Hematopoietic multipotent progenitor cell treated with erythropoietin and hydrocortisone succinate and interleukin-3 and kit ligand, for 15 days (in vitro differentiated cells): ENCODE data around the gene PHACTR1.
A peak's percentile ranks its signal among the peaks of the same experiment; 100 is the strongest.
"Not testable (repeated sequence)": the region's sequence is repeated elsewhere in the genome, so short reads cannot be mapped to it uniquely, and the experiment has no call there.

ENCODE experiments used
- DNase-seq: peaks from one replicate; pipeline ENCODE4 v3.0.0-alpha.2; 2015; ENCODE audit warnings: low spot score

The PHACTR1 gene

DNA sequence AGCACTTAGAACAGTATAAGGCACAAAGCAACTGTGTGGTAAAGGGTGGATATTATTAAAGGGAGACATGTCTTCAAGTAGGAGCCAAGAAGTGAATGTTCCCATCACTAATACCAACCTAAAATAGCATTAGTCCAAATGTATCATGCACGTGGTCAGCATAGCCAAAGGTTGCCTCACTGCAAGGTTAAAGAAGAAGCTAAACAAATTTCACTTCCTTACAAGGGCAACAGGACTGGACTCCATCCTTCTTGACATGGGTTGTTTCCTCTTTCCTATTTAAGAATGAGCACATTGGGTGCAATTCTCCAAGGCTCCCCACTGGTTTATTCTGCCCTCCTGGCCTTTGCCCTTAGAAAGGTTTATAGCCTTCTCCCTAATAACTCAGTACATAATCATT, 186.7 kb downstream of the PHACTR1 start:
- no peak for DNase-seq

DNA sequence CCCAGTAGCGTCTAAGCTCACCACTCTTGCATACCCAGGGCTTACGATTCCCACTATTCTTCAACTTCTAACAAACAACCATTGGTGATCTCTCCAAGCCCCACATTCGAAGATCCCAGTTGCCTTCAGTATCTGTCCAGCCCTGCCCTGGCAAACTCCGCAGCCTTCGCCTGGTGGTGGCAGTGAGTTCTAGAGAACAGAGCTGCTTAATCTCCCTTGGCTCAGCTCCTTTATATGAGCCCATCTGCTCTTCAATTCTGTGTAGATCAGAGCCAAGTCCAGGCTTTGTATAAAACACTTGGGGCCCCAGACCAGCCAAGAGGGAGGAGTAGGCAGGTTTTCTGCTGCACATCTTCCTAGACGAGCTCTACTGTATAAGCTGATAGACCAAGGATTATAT, 193.3 kb downstream of the PHACTR1 start:
- no peak for DNase-seq

DNA sequence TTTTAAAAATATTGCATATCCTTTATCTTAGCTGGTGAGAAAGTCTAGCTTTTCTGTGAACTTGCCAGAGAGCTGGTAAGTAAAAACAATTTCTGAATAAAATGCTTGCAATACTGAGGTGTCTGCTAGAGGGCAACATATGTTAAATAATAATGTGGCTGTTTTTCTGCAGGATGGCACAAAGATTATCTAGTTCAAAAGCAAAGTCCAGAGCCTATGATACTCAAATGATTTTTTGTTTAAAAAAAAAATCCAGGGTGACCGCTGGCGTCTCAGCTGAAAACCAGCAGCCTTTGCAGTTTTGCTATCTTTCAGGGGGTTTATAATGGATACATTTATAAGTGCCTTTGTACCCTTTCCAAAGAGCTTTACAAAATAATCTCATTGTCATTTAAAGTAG, 194.9 kb downstream of the PHACTR1 start:
- peak; percentile 19 for DNase-seq

DNA sequence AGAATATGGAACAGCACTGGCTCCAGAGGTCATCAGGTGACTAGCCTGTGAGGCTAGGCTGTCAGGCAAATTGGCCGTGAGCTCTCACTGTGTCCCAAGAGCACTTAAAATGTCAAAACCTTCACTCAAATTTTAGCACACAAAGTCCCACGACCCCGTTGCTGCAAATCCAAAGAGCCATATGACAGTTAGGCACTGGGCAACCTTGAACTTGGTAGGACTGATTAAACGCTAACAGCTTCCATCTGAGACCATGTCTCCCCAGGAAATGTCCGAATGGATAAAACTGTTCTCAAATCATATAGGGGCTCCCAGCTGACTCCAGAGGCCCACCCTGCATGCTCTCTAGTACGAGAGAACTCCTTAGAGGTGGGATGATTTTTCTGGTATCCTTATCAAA, 196.6 kb downstream of the PHACTR1 start:
- DNase-seq = no peak

DNA sequence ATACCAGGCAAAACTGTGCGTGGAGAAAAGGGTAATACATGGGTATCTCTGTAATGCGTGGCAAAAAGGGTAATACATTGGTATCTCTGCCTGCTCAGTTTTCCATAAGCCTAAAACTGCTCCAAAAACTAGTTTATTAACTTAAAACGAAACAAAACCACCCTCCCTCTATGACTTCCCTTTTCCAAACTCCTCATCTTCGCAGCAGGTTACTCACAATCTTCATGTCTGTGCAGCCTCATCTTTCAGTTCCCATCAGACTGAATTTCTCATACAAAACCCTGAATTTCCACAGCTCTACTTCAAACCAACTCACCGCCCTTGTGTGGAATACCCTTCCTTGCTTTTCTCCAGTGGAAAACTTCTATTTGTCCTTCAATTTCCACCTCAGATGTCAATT, 199.4 kb downstream of the PHACTR1 start:
- DNase-seq = no peak

DNA sequence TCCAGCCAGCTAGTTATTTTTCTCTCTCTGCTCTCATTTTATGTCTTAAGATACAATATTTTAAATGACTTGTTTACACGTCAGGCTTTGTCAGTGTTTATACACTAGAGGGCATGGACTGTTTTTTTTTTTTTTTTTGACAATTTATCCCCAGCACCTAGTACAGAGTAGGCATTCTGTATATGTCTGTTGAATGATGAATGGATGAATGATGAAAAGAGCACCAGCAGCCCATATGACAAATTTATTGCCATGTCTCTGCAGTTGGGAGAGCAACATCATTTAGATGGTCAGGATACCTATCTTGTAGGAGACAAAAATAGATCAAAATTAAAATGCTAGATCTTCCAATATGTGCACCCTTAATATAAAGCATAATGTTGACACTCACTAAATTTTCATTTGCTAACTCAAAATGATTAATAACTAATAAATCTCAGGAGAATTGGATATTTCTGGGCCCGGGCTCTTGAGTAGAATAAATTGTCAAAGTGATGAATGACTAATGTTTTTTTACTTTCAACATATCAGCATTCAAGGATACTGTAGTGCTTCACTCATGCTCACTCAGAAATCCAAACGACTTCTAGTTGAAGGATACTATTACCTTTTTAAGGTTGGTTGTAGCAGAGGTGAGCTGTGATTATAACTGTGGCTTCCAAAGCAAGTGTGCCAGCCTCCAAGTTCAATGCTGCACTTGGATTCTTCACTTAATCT, 200.0 kb downstream of the PHACTR1 start:
- no peak for DNase-seq

DNA sequence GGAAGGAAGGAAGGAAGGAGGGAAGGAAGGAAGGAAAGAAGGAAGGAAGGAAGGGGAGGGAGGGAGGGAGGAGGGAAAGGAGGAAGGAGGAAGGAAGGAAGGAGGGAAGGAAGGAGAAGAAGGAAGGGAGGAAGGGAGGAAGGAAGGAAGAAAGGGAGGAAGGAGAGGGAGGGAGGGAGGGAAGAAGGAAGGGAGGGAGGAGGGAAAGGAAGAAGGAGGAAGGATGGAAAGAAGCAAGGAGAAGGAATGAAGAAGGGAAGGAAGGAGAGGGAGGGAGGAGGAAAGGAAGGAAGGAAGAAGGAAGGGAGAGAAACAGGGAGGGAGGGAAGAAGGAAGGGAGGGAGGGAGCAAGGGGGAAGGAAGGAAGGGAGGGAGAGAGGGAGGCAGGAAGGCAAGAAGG, 204.9 kb downstream of the PHACTR1 start:
- DNase-seq = no peak

DNA sequence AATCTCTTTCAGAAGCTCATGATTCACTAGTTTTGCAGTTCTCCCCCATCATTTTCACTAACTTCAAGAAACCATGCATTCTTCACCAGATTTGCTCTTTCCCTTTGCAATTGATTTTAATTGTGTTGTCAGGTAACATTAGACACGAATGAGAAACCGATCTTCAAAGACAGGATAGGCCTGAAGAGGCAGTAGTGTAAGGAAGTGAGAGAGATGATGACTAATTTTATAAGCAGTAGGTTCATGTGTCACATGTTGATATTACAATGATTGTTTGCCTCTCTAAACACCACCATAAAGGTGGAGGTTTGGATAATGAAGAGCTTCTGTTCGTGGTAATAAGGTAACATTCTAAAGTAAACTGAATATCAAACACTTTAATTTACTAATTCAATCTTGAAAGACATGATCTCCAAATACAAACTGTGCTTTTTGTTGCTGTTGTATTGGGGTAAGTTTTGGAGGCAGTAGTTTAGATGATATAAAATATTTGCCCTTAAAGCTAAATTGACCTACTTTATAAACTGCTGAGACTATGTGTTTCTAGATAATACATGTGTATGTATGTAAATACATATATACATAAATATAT, 207.2 kb downstream of the PHACTR1 start:
- no peak for DNase-seq

DNA sequence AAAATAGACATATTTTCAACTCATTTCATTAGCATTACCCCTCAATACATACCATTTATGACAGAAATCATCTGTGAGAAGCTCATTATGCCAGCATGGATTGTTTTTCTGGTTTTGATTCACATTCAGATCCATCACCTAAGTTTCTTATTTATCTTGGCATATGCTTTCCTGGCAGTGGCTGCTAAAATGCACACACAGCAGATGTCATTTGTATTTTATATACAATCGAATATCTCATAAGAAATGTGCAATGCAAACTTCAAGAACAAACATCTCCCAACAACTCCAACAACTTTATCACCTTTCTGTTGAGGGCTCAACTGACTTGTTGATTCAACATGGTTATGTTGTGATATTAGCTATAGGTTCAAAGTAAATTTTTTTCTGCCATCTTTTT, 208.3 kb downstream of the PHACTR1 start:
- no peak for DNase-seq

DNA sequence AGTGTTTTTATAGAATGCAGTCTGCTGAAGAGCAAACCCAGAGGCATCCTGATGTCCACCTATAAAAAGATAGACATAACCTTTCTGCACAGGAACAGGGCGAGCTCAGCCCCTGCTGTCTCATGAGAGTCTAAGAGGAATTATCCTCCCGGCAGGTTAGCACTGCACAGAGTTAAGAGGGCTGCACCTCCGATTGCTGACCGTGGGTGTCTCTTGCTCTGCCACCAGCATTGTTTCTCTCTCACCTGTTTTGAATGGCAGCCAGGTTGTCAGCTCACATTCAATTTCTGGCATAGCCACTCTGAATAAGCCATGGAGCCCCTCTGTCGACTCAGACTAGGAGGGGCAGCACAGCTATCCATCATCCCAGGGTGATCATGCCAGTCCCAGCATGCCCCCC, 211.2 kb downstream of the PHACTR1 start:
- no peak for DNase-seq

DNA sequence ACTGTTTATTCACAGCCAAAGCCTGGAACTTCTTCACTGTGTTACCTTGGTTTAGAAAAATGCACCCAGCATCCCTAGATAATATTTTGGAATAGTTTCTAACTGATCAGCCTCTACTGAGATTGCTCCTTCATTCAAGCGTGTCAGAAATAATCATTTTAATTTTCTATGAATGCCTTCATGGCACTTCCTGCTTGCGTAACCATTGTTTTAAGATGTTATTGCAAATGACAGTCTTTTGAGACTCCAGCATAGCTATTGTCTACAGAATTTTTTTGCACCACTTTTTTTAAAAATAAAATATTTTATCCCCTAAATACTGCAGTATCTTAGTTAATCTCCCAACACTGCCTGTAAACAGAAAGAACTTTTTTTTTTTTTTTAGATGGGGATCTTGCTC, 213.1 kb downstream of the PHACTR1 start:
- DNase-seq = no peak

DNA sequence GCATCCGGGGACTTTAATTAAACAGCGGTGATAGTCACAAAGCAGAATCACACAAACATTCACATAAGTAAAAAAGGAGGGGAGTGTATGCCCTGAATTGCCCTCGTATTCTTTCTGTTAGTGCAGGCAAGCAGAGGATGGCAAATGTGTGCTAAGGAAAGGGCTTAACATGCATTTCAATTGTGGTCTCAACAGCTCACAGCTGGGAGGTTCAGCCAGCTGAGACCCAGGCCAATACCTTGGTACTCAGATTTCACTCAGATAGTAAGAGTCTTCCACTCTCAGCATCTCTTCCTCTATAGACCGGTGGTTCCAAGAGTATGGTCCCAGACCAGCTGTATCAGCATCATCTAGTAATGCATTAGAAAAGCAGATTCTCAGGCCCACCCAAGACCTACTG, 215.1 kb downstream of the PHACTR1 start:
- DNase-seq = no peak

DNA sequence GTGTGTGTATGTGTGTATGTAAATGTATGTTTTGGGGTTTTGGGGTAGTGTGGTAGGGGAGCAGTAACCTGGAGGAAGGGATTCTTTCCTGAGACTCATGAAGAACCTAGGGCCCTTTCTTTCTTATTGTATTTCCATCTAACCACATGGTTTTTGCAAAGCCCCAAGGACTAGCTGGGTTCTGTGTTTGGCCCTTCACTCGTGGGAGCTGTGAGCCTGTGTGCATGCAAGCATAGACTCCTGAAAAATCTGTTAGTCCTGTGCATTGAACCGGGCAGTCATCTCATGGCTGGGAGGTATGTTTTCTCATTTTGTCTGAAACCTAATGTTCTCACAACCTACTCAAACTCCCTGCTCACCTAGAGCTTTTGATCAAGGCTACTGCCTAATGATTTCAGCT, 219.1 kb downstream of the PHACTR1 start:
- DNase-seq = no peak

DNA sequence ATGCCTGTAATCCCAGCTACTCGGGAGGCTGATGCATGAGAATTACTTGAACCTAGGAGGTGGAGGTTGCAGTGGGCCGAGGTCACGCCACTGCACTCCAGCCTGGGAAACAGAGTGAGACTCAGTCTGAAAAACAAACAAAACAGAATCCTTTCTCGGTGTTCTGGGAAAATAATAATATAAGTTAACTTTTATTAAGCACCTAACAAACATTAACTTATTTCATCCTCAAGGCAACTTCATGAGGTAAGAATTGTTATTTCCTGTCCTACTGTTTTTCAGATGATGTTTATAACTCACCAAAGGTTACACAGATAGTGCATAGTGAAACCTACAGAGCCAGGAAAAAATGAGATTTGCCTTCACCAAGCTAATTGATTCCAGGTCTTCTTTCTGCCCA, 221.4 kb downstream of the PHACTR1 start:
- no peak for DNase-seq

DNA sequence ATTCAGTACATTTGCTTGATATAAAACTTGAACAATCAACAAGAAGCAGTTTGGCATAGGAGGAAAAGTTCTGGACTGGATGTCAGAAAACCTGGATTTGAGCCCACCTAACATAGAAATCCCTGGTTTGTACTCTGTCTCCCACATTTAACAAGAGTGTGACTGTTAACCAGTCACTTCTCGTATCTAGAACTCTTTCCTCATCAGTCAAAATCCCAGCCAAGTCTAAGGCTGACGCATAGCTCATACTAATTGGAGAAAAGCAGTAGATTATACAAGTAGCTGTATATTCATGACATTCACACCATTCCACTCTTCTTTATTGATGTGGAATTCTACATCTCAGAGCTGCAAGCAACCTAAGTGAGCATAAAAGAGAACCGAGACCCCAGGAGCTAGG, 222.7 kb downstream of the PHACTR1 start:
- DNase-seq = no peak

DNA sequence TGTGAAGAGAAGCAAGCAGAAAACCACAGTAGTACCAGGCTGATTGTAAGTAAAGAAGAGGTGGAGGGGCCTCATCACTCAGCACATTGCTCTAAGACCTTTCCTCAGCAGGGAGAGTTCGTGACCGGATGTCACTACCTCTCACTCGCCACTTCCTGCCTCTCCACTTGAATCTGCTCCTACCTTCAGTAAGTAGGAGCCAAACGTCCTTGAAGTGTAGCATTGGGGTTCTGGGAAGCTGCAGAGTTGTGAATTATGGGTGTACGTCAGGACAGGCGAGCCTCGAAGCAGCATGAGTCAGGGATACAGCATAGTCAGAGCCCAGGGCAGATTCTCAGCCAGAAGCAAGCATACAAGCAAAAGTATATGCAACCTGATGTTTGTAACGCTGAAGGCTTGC, 224.9 kb downstream of the PHACTR1 start:
- DNase-seq = no peak

DNA sequence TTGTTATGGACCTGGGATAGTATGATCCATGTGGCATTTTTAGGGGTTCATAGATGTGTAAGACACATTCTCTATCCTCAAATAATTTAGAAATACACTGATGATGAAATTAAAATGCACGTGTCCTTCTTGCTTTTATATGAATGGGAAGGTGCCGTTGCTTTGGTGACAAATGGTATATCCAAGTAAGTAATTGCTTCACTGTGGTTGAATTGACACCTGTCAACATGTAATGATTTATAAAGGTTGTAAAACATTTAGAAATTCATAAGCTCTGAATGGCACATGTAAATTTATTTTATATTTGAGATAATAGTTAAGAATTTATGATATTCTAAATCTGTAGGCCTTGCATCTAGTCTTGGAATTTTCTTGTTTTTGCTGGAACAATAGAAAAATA, 227.0 kb downstream of the PHACTR1 start:
- DNase-seq = no peak

DNA sequence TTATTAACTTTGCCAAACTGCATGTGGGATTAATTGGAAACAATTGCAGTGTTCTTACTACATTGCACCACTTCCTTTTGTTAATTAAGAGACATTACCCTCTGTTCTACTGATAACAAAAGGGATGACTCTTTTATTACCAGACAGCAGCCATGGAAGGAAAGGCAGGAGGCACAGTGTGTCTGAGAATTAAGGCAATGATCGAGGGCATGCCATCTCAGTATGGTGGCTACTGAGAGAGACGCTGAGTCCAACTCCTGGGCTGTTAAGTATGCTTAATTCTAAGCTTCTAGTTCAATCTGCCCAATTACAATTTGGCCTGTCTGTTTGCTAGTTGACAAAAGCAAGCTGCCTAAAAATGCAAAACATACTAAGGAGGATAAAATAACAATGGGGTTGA, 227.4 kb downstream of the PHACTR1 start:
- DNase-seq = no peak

DNA sequence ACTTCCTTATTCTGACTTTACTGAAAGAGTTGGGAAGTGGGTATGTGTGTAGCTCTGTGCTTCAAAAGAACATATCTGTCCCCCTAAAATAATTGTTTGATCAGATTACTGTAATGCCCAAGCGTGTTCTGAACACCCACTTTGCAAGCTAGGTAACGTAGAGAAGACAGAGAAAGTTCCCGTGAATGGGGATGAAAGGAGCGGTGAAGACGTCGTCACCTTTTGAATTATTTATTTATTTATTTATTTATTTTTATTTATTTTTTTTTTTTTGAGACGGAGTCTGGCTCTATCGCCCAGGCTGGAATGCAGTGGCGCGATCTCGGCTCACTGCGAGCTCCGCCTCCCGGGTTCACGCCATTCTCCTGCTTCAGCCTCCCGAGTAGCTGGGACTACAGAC, 228.0 kb downstream of the PHACTR1 start:
- not testable (repeated sequence) for DNase-seq

DNA sequence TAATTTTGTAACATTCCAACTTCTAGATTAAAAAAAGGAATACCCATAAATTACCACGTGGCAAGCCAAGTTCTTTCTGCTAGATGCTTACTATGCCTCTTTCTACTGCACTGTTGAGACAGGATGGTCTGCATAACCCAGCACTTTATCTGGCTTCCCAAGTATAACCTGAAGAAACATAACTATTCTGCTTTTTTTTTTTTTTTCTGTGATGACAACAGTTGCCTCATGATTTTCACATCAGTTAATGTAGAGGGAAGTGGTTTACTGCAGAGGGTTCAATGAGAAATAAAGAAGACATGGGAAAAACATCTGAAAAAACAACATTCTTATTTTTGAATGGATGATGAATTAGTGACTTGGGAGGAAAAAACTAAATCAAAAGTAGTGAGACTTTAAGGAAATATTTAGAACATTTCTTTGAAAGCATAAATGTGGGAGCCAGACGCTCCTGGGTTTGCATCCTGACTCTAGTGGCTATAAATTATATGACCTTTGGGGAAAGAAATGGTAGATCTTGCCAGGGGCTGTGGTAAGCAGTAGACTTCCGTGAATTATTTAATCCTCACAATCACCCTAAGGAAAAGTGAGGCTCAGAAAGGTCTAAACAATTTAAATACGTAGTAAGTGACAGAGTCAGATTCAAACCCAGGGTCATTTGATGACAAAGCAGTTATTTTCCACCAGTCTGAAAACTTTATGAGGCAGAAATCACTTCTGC, 230.7 kb downstream of the PHACTR1 start:
- no peak for DNase-seq

DNA sequence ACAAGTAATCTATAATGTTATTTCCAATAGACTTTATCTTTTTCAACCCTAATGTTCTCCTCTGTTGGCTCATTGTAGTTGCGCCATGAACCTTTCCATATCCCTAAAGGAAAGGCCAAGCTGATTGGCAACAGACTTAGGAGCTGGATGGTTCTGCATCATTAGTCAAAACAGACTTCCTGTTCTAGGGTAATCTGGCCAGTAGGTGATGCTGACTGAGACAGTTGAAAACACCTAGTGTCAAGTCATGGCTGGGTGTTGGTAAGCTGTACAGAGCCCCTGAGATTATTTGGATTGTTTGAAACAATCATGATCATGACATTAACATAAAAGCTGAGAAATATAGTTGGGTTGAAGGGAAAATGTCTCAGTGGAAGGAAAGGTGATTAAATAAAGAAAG, 231.4 kb downstream of the PHACTR1 start:
- DNase-seq = no peak

DNA sequence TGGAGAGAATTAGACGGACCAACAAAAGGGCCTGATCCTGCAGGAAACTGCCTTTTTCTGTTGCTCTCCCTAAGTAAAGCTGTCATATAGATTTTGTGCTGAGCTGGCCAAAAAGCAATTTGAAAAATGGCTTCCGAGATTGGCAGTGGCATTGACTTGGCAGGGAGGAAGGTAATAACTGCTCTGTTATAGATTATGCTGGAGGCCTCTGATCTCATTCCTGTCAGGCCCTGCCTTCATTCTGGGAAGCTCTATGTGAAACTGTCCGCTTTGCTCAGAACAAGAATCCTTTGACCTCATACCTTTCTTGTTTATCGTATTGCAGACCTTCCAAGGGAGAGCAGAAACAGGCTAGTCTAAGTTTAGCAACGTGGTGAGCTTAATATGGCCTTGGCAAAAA, 234.4 kb downstream of the PHACTR1 start:
- no peak for DNase-seq

DNA sequence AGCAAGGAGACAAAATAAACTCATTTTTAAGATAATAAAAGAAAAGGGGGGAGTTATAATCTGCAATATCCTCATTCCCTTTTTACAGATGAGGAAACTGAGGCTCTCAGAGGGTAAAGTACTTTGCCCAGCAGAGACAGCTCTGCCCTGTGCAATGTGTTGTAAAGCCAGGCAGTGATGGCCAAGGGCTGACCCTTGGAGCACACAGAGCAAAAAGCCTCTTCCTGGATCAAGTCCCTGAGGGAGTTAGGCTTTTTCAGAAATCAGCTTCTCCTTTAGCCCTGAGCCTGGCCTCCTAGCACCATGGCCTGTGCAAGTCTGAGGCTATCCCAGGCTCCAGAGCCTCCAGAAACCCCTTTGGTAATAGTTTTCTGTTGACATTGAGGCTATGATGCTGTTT, 234.8 kb downstream of the PHACTR1 start:
- no peak for DNase-seq

DNA sequence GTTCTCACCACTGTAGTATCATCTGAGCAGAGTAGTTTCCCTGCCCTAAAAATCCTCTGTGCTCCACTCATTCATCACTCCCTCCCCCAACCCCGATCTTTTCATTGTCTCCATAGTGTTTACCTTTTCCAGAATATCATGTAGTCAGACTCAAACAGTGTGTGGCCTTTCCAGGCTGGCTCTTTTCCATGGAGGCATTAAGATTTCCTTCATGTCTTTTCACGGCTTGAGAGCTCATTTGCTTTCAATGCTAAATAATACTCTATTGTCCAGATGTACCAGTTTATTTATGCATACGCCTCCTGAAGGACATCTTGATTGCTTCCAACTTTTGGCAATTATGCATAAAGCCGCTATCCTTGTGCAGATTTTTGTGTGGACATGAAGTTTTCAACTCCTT, 235.8 kb downstream of the PHACTR1 start:
- DNase-seq = no peak
